Renal pelvis (tissue), 12 donors: ENCODE data around the gene C5orf47. TPM values are rescaled to one million over a fixed set of nuclear protein-coding genes. Genes with fewer than 3 reads are reported as not detected.

Experiments
- DNase-seq: peaks from one replicate; pipeline ENCODE4 v3.0.0-alpha.2; 2013
- long read RNA-seq, 16 experiments: transcript quantifications; one replicate each; lab custom pipeline, GENCODE V29; 2026
- polyA plus RNA-seq, 3 donors: library from polyadenylated mRNA; unstranded; fragments of 120-200 nt; gene quantifications; one replicate each; pipeline ENCODE4 v1.2.1, GENCODE V29; 2013; ENCODE audit not compliant: insufficient read length in 3 of 3

C5orf47 gene
- under 1 TPM; 0.06 to 0.18 (median 0.16) TPM for polyA plus RNA-seq
- long read RNA-seq, donor 1 = 0 reads
- long read RNA-seq, donor 2 = 0 reads
- long read RNA-seq, donor 3 = 0 reads
- long read RNA-seq, donor 4 = 0 reads
- long read RNA-seq, donor 5 = 0 reads
- long read RNA-seq, donor 6 = 0 reads
- long read RNA-seq, donor 7 = 0 reads
- long read RNA-seq, donor 8 = 0 reads
- long read RNA-seq, donor 9 = 0 reads
- long read RNA-seq, donor 10 = 0 reads
- long read RNA-seq, donor 11 = 0 reads
- long read RNA-seq, donor 12 = 0 reads
- long read RNA-seq, donor 13 = 0 reads
- long read RNA-seq, donor 14 = 0 reads
- long read RNA-seq, donor 15 = 0 reads
- long read RNA-seq, donor 16 = 0 reads

GRCh38 chr5:173988554-173989431 lies at the start of gene C5orf47:
Gene C5orf47 (plus strand): TSS chr5:173989170. CDS start chr5:173989264, 94 bp downstream.
- DNase-seq = no peak

- no peak for DNase-seq
Measured at GRCh38 chr5:173940269-173940668, 48.7 kb upstream of the C5orf47 start.

- DNase-seq = no peak
Measured at GRCh38 chr5:173941102-173941501, 47.9 kb upstream of the C5orf47 start.

GRCh38 chr5:173941758-173942401 lies 47.1 kb upstream of the C5orf47 start:
- DNase-seq = no peak

- no peak for DNase-seq
Measured at GRCh38 chr5:173944511-173944910, 44.5 kb upstream of the C5orf47 start.

- no peak for DNase-seq
Measured at GRCh38 chr5:173945160-173945559, 43.8 kb upstream of the C5orf47 start.

- no peak for DNase-seq
Measured at GRCh38 chr5:173946323-173946722, 42.6 kb upstream of the C5orf47 start.

- no peak for DNase-seq
Measured at GRCh38 chr5:173950829-173951228, 38.1 kb upstream of the C5orf47 start.

GRCh38 chr5:173953528-173954090 lies 35.4 kb upstream of the C5orf47 start:
- no peak for DNase-seq

- DNase-seq = no peak
Measured at GRCh38 chr5:173954671-173955521, 34.1 kb upstream of the C5orf47 start.

GRCh38 chr5:173960986-173961385 lies 28.0 kb upstream of the C5orf47 start:
- DNase-seq = no peak

- no peak for DNase-seq
Measured at GRCh38 chr5:173961418-173961817, 27.6 kb upstream of the C5orf47 start.

- DNase-seq = no peak
Measured at GRCh38 chr5:173962436-173962972, 26.5 kb upstream of the C5orf47 start.

GRCh38 chr5:173963182-173963838 lies 25.7 kb upstream of the C5orf47 start:
- no peak for DNase-seq

GRCh38 chr5:173963867-173964441 lies 25.0 kb upstream of the C5orf47 start:
- DNase-seq = no peak

GRCh38 chr5:173964506-173964905 lies 24.5 kb upstream of the C5orf47 start:
- DNase-seq = no peak

GRCh38 chr5:173967241-173967640 lies 21.7 kb upstream of the C5orf47 start:
- DNase-seq = no peak

- DNase-seq = no peak
Measured at GRCh38 chr5:173968154-173968797, 20.7 kb upstream of the C5orf47 start.
